Adrenal gland (tissue), 12 donors: ENCODE results near the gene FAF1. TPM values are rescaled to one million over a fixed set of nuclear protein-coding genes. Genes with fewer than 3 reads are reported as not detected.

Source experiments
- DNase-seq, 7 donors: peaks; one replicate each; pipeline ENCODE4 v3.0.0-alpha.2; 2019 to 2020
- H3K27ac ChIP-seq, 5 donors: fragments of 200-600 bp; sonication (generic) in 4 of 5; 1 replicate in 3 of 5; 2 replicates in 2 of 5; pipeline versions ENCODE4 v1.5.1 to v1.8.0; 2016 to 2020; ENCODE audit warnings: mild to moderate bottlenecking in 1 of 5
- H3K27me3 ChIP-seq: fragments of 200-600 bp; 2 replicates; pipeline ENCODE4 v1.8.0; 2021
- H3K36me3 ChIP-seq, 2 donors: fragments of 200-600 bp; replicated peaks in 1 of 2; 1 replicate in 1 of 2; 2 replicates in 1 of 2; pipeline versions ENCODE4 v1.5.1 to v1.8.0; 2018 to 2022
- H3K4me1 ChIP-seq, 2 donors: fragments of 200-600 bp; replicated peaks in 1 of 2; 1 replicate in 1 of 2; 2 replicates in 1 of 2; pipeline versions ENCODE4 v1.5.1 to v1.8.0; 2018 to 2021
- H3K4me3 ChIP-seq, 4 donors: fragments of 200-600 bp; sonication (generic) in 3 of 4; one replicate each; pipeline ENCODE4 v1.5.1; 2016 to 2018
- H3K9me3 ChIP-seq, 3 donors: fragments of 200-600 bp; sonication (generic) in 1 of 3; replicated peaks in 1 of 3; 1 replicate in 2 of 3; 2 replicates in 1 of 3; pipeline versions ENCODE4 v1.5.1 to v1.8.0; 2016 to 2021
- CTCF ChIP-seq, 6 experiments: fragments of 450-650 bp in 4 of 6; fragments of 200-600 bp in 2 of 6; sonication (generic) in 1 of 6; IDR thresholded peaks; 1 replicate in 5 of 6; 2 replicates in 1 of 6; pipeline versions ENCODE4 v1.5.1 to v1.8.0; 2016 to 2021; ENCODE audit warnings: antibody characterized with exemption in 6 of 6, mild to moderate bottlenecking in 2 of 6, moderate library complexity in 1 of 6
- POLR2A ChIP-seq, 2 donors: fragments of 450-650 bp; IDR thresholded peaks; one replicate each; pipeline ENCODE4 v1.6.1; 2017; ENCODE audit warnings: antibody characterized with exemption in 2 of 2, mild to moderate bottlenecking in 2 of 2, moderate library complexity in 1 of 2
- WGBS, 4 donors: extraction: QIAGEN DNeasy Blood & Tissue Kit in 2 of 4; methylation state at CpG; one replicate each; pipeline versions ENCODE4 v1.1.5 to v1.1.7; 2013 to 2017; 5-methylcytosine and 5-hydroxymethylcytosine counted together
- intact Hi-C, 2 donors: fragments of 100-400 bp; cut with DNase I; formaldehyde crosslinking; loops; one replicate each; pipeline versions ENCODE4 v1.14.1 to v1.15.0; 2022 to 2023
- polyA plus RNA-seq, 3 donors: library from polyadenylated mRNA; stranded (reverse); fragments of 200-250 nt in 2 of 3; fragments of 350-450 nt in 1 of 3; fragmentation: Illumina TruSeq in 1 of 3; extraction: RNeasy Lipid Tissue Mini Kit (QIAGEN cat#74804) in 1 of 3; gene quantifications; one replicate each; pipeline ENCODE4 v1.2.3, GENCODE V29; 2013 to 2014
- total RNA-seq, 9 donors: library from RNA; depleted of rRNA in 4 of 9; stranded (reverse); fragments of >200 nt in 4 of 9; fragments of 120-200 nt in 1 of 9; fragmentation: NEBNext Ultra II Directional in 1 of 9; extraction: Animal tissue kit (Norgen Biotek cat#: 25700) in 1 of 9; gene quantifications; one replicate each; pipeline versions ENCODE4 v1.1.0 to v1.2.4, GENCODE V29; 2013 to 2023
- donor health status: healthy with polysubstance abuse.
- donor health status: Bipolar disorder and iron deficiency.
- donor health status: DM: yes; HTN: yes; CAD: no.
- donor health status: DM: no; HTN: no; CAD: no.
- donor health status: DM: no; HTN: no; CAD: no.
- donor health status: DM: yes; HTN: yes; CAD: no.

Gene FAF1
- total and polyA plus RNA-seq, 12 donors, result 23.4 to 88.4 (median 44.5) TPM

GRCh38 chr1:50710099-50710498, 250.0 kb downstream of the FAF1 start:
- no peak for DNase-seq
- Histone ChIP-seq H3K9me3 (no peaks in the 10 kb centered on the region), H3K36me3 (no peaks in the 10 kb centered on the region), H3K4me3 (no peak overlapping the region), H3K27ac (no peak overlapping the region), H3K4me1 (no peaks in the 10 kb centered on the region), H3K27me3 (no peaks in the 10 kb centered on the region)
- TF ChIP-seq CTCF (IDR thresholded peaks at IDR 0.05) (no peak), POLR2A (IDR thresholded peaks at IDR 0.05) (no peak)
- intact Hi-C loops, result no loop called here
- 85 to 87% (median 87%) methylated on average over 3 of the region's 3 CpGs for WGBS, 4 donors

- Histone ChIP-seq H3K27ac (no peak overlapping the region), H3K27me3 (no peaks in the 10 kb centered on the region), H3K4me1 (no peaks in the 10 kb centered on the region), H3K9me3 (peaks cover 0 to 8% (median 0%) of the 10 kb centered on the region in 3 donors), H3K4me3 (no peak overlapping the region), H3K36me3 (no peaks in the 10 kb centered on the region)
- intact Hi-C loops, result loop anchor here in 1 of 2 donors (10.0 kb wide), 1 partner anchor 343 kb away; no protein-coding TSS in a partner anchor
- WGBS, 4 donors, result 92 to 97% (median 95%) methylated on average over 7 of the region's 7 CpGs
- no peak for DNase-seq
- TF ChIP-seq POLR2A (IDR thresholded peaks at IDR 0.05) (no peak), CTCF (IDR thresholded peaks at IDR 0.05) (no peak)
Measured at GRCh38 chr1:50707824-50708223, 252.2 kb downstream of the FAF1 start.

GRCh38 chr1:50705699-50706098, 254.4 kb downstream of the FAF1 start:
- 80 to 93% (median 84%) methylated on average over 2 of the region's 2 CpGs for WGBS, 4 donors
- Histone ChIP-seq H3K4me1 (peaks cover 0 to 6% of the 10 kb centered on the region in 2 donors), H3K4me3 (no peak overlapping the region), H3K27ac (no peak overlapping the region), H3K9me3 (peaks cover 0 to 8% (median 0%) of the 10 kb centered on the region in 3 donors), H3K36me3 (no peaks in the 10 kb centered on the region), H3K27me3 (no peaks in the 10 kb centered on the region)
- DNase-seq, result no peak
- TF ChIP-seq CTCF (IDR thresholded peaks at IDR 0.05) (no peak), POLR2A (IDR thresholded peaks at IDR 0.05) (no peak)
- intact Hi-C loops, result loop anchor here in 1 of 2 donors (10.0 kb wide), 1 partner anchor 341 kb away; no protein-coding TSS in a partner anchor

GRCh38 chr1:50705041-50705440, 255.0 kb downstream of the FAF1 start:
- DNase-seq, result no peak
- H3K4me1 ChIP-seq, result peaks cover 0 to 6% of the 10 kb centered on the region in 2 donors
- intact Hi-C loops, result loop anchor here in 1 of 2 donors (10.0 kb wide), 1 partner anchor 340 kb away; no protein-coding TSS in a partner anchor
- peaks cover 0 to 8% (median 0%) of the 10 kb centered on the region in 3 donors for H3K9me3 ChIP-seq
- no peak overlapping the region for H3K27ac ChIP-seq
- 0 to 14% (median 10%) methylated on average over 1 of the region's 1 CpG for WGBS, 4 donors
- H3K4me3 ChIP-seq, result no peak overlapping the region
- TF ChIP-seq CTCF (IDR thresholded peaks at IDR 0.05), result no peak
- TF ChIP-seq POLR2A (IDR thresholded peaks at IDR 0.05), result no peak
- H3K27me3 ChIP-seq, result no peaks in the 10 kb centered on the region
- no peaks in the 10 kb centered on the region for H3K36me3 ChIP-seq
